Activated naive CD4-positive, alpha-beta T cell treated with anti-CD3 and anti-CD28 coated beads, Interleukin-2, amount 50 U/mL, for 16 hours (primary cell): ENCODE measurements around the gene TMEM87B.
"Not testable (repeated sequence)": the region's sequence is repeated elsewhere in the genome, so short reads cannot be mapped to it uniquely, and the experiment has no call there.

Experiments
- DNase-seq: peaks from one replicate; pipeline ENCODE4 v3.0.0-alpha.2; 2020

The TMEM87B gene

DNA sequence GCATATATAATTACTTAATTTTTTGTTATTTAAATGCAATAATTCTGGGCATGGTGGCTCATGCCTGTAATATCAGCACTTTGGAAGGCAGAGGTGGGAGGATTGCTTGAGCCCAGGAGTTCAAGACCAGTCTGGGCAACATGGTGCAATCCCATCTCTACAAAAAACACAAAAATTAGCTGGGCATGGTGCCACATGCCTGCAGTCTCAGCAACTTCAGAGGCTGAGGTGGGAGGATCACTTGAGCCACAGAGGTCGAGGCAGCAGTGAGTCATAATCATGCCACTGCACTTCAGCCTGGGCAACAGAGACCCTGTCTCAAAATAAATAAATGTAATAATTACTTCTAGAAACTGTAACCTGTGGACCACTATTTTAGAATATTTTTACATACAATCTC is 21.5 kb upstream of the TMEM87B start:
- DNase-seq, result no peak

DNA sequence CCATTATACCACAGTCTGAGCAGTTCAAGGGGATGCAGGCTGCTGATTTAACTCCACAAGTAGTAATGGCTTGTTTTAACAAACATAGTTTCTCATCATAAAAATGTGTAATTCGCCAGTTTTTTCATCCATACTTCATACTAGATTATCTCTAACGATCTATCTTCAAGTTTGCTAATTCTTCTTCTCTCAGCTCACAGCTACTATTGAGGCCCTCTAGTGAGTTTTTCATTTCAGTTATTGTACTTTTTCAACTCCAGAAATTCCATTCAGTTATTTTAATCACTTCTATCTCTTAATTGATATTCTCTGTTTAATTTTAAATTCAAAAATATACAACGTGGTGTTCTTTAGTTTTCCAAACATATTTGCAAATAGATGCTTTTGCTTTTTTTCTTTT is 20.1 kb upstream of the TMEM87B start:
- no peak for DNase-seq

DNA sequence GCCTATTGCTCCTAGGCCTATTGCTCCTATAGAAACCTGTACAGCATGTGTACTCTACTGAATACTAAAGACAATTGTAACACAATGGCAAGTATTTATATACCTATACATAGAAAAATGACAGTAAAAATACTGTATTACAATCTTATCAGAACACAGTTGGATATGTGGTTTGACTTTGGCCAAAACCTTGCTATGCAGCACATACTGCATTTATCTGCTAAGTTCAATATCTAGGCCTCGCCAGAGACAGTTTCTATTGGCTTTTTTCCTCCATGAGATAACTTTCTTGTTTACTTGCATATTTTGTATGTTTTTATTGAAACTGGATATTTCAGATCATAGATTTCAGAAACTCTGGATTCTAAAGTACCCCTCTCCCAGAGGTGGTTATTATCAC is 19.3 kb upstream of the TMEM87B start:
- no peak for DNase-seq

DNA sequence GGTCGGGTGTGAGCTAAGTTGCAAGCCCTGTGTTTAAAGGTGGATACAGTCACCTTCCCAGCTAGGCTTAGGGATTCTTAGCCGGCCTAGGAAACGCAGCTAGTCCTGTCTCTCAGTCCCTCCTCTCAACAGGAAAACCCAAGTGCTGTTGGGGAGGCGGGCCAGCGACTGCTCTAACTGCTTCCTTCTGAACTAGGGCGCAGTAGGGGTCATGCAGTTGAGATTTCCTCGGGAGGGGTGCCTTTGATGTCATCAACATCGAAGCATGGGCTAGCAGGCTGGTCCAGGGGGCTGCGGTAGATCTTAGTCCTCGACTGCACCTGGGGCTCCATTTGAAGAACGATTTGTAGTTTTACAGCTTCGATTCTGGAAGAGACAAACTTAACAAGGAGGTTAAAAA is 15.5 kb upstream of the TMEM87B start:
- DNase-seq, result not testable (repeated sequence)

DNA sequence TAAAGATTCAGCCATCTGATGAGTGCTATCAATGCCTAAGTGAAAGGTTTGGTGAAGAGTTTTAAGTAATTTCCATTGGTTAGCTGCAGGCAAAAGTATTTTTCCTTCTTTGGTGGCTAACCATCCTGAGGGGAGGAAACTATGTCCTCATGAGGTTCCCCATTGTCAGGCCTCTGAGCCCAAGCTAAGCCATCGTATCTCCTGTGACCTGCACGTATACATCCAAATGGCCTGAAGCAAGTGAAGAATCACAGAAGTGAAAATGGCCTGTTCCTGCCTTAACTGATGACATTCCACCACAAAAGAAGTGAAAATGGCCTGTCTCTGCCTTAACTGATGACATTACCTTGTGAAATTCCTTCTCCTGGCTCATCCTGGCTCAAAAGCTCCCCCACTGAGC is 15.0 kb upstream of the TMEM87B start:
- DNase-seq, result not testable (repeated sequence)

DNA sequence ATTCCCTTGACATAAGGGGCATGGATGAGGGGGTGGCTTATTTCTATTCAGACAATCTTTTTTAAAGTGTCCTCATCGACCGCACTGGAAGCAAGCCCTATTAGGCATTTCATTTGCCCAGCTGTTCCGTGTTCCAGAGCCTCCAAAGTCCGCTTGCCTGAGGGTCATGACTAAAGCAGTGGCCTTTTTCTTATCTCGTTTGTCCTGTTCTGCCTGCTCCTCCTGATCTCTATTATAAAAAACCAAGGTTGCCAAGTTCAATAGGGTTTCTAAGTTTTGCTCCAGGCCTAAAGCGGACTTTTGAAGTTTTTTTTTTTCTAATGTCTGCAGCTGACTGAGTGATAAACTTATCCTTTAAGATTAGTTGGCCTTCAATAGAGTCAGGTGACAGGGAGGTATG is 13.6 kb upstream of the TMEM87B start:
- DNase-seq, result not testable (repeated sequence)

DNA sequence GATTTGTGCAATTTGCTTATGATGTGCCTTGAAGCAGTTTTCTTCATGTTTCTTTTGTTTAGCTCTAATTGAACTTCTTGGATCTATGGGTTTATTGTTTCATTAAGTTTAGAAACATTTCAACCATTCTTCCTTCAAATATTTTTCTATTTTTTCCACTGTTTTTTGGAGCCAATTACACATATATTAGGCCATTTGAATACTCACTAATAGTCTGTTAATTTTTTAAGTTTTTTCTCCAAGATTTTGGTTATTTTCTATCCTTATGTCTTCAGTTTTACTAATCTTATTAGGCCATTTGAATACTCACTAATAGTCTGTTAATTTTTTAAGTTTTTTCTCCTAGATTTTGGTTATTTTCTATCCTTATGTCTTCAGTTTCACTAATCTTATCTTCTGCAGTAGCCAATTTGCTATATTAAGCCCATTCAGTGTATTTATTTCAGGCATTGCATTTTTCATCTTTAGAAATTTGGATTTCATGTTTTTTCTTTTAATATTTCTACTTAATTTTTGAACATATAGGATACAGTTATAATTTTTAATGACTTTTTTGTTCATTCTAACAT is 9.5 kb upstream of the TMEM87B start:
- DNase-seq, result no peak

DNA sequence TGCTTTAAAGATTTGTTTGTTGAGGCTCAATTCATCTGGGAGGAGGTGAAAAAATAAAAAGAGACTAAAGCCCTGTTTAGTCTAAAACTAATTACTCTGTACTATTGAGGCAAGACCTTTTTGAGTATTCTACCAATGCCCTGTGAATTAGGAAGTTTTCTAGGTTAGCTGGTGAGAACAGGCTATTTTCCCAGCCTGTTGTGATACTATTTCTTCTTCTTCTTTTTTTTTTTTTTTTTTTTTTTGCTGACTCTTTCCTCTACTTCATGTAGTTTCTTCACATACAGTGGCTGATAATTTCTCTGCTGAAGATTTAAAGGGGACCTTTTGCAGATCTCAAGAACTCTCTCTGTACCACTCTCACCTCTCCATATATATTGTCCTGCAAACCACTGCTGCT is 8.8 kb upstream of the TMEM87B start:
- no peak for DNase-seq

DNA sequence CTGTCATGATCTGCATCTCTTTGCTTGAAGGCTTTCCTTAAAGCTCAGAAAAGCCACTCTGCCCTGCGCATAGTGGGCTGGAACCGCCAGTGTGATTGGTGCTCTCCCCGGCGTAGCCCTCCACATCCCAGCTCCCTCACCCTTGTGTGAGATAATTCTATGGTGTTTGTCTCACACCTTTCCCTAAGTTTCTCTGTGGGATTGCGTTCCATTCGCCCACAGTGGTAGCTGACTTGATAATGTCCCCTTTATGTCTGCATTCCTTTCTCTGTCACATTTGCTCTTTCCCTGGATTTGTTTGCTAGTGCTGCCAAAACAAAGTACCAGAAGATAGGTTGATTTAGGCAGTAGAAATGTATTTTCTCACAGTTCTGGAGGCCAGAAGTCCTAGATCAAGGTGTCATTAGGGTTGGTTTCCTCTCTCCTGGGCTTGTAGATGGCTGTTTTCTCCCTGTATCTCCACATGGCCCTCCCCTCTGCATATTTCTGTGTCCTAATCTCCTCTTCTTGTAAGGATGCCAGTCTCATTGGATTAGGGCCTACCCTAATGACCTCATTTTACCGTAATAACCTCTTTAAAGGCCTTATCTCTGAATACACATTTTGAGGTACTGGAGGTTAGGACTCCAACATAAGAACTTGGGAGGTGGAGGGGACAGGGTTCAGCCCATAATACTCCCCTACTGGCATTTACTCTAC is 7.4 kb upstream of the TMEM87B start:
- DNase-seq, result no peak

DNA sequence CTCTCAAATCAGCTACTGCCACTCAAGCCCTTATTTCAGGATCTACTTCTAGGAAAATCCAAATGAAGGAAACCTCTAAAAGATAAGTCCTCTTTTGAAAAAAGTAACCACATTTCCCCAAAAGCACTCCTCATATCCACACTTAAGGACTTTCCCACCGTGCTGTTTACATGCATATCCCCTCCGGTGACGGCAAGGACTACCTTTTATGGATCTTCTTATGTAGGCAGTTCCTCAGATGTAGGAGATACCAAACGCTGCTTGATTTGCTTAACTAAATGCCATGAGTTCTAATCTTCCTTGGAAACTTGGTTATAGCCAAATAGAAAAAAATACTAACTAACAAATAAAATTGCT is 6.9 kb upstream of the TMEM87B start:
- DNase-seq, result no peak

DNA sequence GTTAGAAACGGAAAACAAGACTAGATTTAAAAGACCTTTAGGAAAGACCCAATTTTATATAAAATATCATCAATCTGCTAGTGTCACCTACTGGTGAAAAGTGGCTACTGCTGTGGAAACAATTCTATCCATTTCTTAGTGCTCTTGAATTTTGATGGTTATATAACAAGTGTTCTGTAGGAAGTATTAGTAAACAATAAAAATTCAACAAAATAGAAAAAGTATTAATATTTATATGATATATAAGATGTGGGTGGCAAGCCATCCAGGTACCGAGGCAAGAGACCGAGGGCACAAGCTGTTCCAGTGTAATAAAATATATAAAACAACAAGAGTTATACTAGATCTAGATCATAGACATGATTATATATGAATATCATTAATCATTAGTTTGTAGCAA is 6.2 kb upstream of the TMEM87B start:
- DNase-seq, result no peak

DNA sequence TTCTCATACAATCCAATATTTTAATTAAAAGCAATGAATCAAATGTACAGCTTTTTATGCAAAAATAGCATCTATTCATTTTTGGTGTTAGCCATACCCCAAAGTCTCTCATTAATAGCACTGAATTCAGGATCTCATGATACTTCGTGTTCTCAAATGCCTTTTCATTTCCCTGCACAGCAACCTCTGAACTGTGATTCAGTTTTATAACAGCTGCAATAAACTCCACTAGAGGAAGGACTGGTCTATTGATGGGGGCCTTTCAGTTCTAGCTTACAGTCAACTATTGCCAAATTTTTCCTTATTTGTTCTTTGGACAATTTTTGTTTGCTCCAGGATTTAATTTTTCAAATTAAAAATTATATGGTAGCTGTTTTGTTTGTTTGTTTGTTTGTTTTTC is 4.8 kb upstream of the TMEM87B start:
- DNase-seq, result no peak

DNA sequence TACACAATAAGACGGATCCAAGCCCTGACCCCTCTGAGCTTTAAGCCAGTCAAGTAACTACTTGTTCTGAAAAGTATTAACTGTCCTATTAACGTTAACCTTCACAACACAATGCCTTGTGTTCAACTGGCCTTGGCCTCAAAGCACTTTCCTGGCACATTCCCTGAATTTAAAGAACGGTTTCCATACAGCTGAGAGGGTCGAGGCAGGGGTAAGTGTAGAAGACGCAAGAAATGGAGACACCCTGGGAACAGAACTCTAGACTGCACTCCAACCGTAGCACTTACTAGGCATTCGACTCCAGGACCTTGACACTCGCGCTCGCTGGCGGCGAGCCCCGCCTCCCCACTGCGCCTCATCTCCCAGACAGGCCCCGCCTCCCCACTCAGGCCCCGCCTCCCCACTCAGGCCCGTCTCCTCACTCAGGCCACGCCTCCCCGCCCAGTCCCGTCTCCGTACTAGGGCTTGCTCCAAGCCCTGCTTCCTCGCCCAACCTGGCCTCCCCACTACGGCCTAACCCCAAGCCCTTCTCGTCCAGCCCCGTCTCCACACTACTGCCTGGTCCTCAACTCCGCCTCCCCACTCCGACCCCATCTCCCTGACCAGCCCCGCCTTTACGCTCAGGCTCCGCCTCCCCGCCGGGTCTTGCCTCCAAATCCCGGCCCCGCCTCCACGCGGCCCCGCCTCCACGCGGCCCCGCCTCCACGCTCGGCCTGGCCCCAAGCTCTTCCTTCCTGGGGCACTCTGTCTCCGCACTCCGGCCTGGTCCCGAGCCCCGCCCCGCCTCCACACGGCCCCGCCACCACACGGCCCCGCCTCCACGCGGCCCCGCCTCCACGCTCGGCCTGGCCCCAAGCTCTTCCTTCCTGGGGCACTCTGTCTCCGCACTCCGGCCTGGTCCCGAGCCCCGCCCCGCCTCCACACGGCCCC is 887 bp upstream of the TMEM87B start:
- peak; percentile 98 for DNase-seq

DNA sequence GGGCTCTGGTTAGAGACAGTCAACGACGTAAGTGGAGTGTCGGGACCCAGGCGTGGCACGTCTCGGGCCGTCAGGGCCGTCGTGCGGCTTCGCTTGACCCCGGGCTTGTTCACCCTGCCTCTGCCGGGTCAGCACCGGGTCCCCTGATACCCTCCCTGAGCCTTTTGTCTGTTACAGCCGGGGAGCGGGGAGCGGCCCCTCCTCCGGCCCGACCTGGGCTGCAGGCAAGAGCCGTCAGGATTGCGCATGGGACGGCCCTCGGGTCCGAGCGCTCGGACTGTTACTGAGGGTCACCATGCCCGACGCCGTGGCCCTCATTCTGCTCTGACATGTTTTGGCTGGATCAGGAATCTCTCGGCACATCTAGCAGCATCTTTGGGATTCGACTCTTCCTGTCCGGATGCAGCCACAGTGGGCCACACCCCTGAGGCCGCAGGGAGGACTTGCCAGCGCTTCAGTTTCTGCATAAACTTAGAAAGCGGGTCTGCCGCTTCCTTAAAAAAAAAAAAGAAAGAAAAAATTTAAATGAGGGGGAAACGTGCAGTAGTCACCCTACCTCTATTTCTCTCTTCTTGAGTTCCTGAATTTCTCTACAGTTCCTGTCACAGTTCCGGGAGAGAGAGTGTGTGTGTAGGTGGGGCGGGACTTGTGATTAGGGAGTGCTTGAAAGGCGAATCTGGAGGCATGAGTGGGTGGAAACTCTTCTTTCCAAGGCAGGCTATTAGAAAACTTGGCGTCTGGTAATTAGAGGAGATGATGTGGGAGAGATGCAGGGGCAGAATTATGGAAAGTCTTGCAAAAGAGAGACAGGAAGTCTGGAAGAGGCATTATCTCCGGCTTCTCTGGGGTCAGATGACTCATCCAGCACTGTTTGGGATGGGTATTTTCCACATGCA is 909 bp downstream of the TMEM87B start:
- DNase-seq, result peak; percentile 28

DNA sequence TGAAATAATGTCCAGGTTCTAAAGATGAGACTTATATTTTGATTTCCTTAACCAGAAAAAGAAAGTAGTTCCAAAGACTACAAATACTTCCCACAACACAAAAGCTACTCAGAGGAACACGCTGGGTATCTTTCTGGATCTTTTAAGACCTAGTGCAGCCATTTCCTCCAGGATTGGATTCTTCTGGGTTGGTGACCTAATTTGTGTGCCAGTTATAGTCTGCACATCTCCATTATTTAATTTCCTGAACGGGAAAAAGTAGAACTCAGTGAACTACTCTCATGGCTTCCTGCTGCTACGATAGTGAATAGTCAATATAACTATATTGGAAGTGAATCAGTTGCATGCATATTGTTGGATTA is 1.5 kb downstream of the TMEM87B start:
- no peak for DNase-seq

DNA sequence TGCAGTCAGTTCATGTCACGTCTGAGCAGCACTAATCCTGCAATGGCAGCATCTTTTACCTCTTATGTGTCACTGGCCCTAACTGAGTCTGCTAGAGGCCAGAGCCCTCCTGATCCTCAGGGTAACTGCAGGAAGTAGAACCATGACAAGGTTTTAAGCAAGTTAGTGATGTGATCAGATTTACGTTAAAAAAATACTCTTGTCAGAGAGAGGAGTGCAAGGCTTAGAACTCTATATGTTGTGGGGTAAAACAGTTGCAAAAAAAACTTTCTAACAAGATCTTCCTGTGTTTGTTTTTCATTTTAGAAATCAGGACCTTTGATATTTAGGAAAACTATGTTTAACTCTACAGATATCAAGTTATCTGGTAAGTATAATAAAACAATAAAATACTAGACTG is 4.6 kb downstream of the TMEM87B start:
- DNase-seq, result no peak

DNA sequence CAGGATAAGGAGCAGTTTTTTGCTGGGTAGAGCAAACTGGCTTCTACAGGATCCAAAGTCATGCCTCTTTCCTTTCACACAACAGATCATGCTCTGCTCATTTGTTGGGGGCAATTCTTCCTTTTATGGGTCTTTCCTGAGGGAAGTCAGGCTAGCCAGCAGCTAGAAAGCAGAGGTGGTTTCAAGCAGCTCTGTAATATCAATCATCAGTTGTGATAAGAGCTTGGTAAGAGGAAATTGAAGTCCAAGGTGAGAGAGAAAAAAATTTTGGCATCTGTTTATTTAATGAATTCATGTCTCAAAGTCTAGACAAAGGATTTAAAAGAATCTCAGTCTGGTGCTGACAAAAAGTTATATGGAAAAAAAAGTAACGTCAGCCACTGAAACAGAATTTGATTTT is 6.2 kb downstream of the TMEM87B start:
- no peak for DNase-seq

DNA sequence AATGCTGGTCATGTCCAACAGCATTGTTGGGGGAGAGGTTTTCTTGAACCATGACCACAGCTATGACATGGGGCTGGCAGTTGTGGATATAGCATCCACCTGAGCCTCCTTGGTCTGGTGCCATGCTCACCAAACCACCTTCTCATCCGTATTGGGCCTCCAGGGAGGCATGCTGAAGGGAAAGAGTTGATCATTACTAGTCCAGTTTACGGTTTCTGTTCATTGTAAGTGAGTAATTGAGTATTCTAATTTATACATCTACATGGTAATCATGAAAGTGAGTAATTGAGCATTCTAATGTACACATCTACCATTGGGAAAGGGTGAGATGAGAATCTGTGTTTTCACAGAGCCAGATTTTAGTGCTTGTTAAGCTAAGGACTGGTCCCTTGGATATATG is 6.8 kb downstream of the TMEM87B start:
- DNase-seq, result no peak

DNA sequence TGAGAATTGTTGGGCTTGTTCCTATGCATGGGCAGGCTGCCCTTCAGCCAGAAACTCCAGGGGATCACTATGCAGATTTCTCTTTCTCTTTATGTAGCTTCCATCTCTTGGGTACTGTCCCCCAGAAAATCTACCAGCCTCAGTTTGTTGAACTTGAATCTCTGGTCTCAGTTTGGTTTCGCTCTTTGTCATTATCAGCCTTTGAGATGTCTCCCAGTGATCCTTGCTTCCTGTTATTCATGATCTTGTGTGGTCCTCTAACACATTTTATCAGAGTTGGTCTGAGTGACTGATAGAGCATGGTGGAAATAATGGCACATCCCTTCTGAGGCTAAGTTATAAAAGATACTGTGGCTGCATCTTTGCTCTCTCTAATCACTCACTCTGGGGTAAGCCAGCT is 7.8 kb downstream of the TMEM87B start:
- no peak for DNase-seq

DNA sequence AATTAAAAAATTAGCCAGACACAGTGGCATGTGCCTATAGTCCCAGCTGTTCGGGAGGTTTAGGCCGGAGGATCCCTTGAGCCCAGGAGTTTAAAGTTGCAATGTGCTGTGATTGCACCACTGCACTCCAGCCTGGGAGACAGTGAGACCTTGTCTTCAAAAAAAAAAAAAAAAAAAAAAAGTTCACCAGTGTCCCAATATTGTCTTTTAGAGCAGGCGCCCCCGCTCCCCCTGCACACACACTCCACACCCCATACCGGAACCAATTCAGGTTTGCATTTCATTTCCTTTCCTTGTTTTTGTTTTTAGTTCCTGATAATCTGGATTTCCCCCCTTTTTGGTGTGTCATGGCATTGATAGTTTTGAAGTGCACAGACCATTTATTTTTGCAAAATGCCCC is 10.4 kb downstream of the TMEM87B start:
- no peak for DNase-seq

DNA sequence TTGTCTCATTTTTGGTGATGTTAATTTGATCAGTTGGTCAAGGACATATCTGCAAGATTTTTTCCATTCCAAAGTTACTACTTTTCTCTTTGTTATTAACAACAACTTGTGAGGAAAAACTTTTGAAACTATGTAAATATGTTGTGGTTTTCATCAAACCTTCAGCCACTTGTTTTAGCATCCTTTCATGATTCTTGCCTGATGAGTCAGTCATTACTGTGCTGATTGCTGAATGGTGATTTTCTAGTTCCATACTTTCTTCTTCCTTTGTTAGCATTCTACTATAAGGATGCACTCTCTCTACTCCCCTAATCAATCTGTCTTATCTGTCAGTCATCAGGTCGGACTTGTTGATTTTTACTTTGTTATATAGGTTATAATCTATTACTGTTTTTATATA is 10.9 kb downstream of the TMEM87B start:
- DNase-seq, result no peak

DNA sequence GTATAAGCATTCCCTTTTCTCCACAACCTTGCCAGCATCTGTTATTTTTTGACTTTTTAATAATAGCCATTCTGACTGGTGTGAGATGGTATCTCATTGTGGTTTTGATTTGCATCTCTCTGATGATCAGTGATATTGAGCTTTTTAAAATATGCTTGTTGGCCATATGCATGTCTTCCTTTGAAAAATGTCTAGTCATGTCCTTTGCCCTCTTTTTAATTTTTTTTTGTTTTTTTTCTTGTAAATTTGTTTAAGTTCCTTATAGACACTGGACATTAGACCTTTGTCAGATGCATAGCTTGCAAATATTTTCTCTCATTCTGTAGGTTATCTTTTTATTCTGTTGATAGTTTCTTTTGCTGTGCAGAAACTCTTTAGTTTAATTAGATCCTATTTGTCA is 14.7 kb downstream of the TMEM87B start:
- not testable (repeated sequence) for DNase-seq

DNA sequence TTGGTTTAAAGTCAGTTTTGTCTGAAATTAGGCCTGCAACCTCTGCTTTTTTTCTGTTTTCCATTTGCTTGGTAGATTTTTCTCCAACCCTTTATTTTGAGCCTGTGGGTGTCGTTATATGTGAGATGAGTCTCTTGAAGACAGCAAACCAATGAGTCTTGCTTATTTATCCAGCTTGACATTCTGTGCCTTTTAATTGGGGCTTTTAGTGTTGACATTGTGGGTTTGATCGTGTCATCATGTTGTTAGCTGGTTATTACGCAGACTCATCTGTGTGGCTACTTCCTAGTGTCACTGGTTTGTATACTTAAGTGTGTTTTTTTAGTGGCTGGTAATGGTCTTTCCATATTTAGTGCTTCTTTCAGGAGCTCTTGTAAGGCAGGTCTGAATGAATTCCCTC is 18.8 kb downstream of the TMEM87B start:
- DNase-seq, result no peak
